ENCODE data around the gene ZBED4.
A peak's percentile ranks its signal among the peaks of the same experiment; 100 is the strongest.
"Not testable (repeated sequence)": the region's sequence is repeated elsewhere in the genome, so short reads cannot be mapped to it uniquely, and the experiment has no call there.

ZBED4 gene

DNA sequence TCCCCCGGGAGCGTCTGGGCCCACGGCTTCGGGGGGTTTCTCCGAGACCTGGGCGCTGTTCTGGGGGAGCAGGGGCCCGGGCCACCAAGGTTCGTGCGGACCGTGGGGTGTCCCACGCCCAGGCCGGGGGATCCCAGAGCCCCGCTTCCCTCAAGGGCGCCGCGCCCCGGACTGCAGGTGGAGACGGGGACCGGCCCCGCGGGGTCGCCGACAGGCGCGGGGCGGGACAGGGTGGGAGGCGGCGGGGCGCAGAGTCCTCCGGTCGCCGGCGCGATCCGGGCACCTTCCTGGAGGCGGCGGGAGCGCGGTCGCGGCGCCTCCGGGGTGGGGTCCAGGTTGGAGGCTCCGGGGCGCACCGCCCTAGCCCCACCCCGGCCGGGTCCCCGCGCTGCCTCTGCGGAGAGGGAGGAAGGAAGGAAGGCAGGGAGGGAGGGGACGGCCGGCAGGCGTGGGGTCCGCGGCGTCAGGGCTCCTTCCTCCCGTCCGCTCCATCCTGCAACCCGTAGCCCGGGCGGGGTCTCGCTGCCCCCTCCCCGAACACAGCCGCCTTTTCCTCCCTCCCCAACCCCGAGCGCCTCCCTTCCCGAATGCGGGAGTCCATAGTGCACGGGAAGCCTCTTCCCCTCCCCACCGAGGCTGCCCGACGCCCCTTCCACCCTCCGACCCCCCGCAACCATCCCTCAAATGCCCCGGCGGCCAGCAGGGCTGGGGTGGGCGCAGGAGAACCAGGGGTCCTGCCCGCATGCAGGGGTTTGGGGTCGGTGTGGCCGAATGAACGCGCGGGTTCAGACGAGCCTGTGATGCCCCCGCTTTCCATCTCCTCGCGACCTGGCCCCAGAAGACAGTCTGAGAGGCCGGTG is 4.3 kb upstream of the ZBED4 start:
- TF ChIP-seq, protein P1, sequence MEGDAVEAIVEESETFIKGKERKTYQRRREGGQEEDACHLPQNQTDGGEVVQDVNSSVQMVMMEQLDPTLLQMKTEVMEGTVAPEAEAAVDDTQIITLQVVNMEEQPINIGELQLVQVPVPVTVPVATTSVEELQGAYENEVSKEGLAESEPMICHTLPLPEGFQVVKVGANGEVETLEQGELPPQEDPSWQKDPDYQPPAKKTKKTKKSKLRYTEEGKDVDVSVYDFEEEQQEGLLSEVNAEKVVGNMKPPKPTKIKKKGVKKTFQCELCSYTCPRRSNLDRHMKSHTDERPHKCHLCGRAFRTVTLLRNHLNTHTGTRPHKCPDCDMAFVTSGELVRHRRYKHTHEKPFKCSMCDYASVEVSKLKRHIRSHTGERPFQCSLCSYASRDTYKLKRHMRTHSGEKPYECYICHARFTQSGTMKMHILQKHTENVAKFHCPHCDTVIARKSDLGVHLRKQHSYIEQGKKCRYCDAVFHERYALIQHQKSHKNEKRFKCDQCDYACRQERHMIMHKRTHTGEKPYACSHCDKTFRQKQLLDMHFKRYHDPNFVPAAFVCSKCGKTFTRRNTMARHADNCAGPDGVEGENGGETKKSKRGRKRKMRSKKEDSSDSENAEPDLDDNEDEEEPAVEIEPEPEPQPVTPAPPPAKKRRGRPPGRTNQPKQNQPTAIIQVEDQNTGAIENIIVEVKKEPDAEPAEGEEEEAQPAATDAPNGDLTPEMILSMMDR (IDR thresholded peaks at IDR 0.05; ENCODE audit: borderline replicate concordance, control extremely low read depth, extremely low read depth, insufficient read depth, missing control alignments): no peak
- no peak for DNase-seq (ENCODE audit: low spot score)
- in situ Hi-C loops (cut with MboI; ENCODE audit: low sequenced_read_pairs, unreplicated experiment): no loop called here

DNA sequence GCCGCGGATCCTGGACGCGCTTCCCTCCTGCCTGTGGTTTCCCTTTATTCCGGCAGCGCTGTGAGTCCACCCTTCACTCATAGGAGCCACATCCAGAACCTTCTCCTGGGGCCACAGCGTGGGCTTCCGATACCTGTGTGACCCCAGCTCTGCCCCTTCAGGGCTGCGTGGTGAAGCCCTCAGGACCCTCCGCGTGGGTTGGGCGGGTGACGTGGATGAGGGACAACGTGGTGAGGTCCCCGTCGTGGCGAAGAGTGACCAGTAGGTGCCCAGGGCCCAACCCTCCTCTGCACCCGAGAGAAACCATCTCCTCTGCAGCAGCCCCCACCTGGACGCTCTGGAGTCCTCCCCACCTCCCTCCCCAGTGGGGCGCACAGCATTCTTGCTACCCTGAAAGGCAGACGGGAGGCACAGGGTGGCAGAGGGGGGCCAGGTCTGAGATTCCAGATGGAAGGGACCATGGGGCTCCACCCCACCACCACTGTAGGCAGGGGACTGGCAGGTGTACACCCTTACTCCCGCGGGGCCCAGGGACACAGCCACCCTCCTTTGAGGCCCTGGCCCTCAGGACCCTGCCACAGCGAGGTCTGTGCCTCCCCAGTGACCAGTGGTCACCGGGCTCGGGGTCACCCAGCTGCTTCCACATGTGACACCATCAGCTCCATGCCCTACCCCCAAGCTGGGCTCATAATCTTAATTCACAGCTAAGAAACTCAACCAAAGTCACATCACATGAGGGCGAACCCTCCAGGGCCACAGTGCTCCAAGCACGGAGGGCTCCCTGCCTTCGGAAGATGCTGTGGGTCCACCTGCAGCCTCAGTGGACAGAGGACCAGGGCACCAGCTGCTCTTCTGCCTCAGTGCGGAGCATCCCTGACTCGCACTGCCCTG is 3.4 kb upstream of the ZBED4 start:
- in situ Hi-C loops (cut with MboI; ENCODE audit: low sequenced_read_pairs, unreplicated experiment): no loop called here
- TF ChIP-seq, protein P1 (IDR thresholded peaks at IDR 0.05; ENCODE audit: borderline replicate concordance, control extremely low read depth, extremely low read depth, insufficient read depth, missing control alignments): no peak
- no peak for DNase-seq (ENCODE audit: low spot score)

DNA sequence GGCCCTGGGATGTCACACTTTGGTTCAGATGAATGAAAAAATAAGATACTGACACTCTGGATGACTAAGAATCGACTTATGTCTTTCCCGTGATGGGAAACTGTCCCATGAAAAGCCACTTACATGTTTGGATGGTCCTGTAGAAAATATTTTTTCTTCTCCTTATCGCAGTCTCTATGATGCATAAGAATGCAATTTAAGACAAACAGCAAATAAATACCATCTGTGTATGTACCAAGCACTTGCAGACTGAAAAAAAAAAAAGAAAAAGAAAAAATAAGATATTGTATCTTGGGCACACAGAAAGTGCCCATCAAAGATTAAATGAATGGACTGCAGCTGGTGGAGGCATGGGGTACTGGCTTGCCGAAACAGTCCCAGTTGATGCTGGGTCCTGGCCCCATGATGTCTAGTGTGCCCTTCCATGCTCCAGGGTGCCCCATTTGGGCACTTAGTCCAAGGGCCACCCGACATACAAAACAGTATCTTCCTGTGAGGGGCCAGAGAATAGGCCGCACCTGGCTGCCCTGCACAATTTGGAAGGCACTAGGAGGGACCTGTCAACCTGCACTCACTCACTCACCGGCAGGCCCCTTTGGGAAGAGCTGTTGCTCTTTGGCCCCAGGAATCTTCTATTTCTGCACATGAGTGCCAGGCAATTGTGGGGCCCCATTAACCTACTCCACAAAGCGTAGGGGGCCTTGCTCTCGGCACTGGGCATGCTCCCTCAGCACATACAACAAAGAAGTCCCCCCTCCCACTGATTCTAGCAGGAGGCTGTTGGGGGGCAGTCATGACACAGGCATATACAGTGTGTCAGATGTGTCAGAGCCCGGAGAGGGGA is 2.5 kb upstream of the ZBED4 start:
- in situ Hi-C loops (cut with MboI; ENCODE audit: low sequenced_read_pairs, unreplicated experiment): no loop called here
- TF ChIP-seq, protein P1 (IDR thresholded peaks at IDR 0.05; ENCODE audit: borderline replicate concordance, control extremely low read depth, extremely low read depth, insufficient read depth, missing control alignments): no peak
- no peak for DNase-seq (ENCODE audit: low spot score)

DNA sequence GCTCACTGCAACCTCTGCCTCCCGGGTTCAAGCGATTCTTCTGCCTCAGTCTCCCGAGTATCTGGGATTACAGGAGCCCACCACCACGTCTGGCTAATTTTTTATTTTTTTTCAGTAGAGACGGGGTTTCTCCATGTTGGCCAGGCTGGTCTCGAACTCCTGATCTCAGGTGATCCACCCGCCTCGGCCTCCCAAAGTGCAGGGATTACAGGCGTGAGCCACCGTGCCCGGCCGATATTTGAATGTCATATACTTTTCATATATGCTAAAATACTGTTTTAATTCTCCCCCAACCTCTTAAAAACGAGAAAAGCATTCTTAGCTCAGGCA is 1.1 kb upstream of the ZBED4 start:
- DNase-seq (ENCODE audit: low spot score); in situ Hi-C loops (cut with MboI; ENCODE audit: low sequenced_read_pairs, unreplicated experiment): not testable (repeated sequence)

DNA sequence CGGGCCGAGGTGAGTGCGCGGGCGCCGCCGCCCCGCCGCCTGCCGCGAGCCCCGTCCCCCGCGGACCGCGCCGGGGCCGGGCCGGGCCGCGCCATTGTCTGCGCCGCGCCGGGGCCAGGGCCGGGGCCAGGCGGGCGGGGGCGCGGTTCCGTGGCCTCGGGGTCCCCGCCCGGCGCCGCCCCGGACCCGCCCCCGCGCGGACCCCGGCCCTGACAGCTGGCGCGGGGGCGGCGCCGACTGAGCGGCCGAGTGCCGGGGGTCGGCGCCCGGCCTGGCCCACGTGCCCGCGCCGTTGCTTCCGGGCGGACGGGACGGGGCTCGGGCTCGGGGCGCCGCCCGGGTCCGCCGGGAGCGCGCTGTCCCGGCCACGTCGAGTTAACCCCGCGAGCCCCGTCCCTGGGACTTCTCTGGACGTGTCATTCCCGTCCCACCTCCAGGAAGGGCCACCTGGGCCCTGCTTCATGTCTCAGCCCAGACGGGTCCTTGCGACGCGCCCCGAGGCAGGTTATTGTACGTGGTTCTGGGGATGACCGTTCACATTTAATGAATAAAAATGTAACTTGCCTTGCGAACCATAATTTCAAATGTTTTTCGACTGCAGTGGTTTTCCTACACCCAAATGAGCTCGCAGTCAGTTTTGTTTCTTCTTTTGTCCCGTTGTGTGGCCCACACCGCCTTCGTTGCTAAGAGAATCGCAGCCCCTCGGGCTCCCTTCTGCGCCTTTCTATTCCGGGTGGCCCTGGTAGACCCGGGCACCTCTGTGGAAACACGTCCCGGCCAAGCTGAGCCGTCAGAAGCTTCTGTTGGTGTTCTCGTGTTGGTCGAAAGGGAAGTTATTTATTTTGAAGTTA is 562 bp downstream of the ZBED4 start:
- in situ Hi-C loops (cut with MboI; ENCODE audit: low sequenced_read_pairs, unreplicated experiment): no loop called here
- DNase-seq (ENCODE audit: low spot score): peak; percentile 60
- TF ChIP-seq, protein P1 (IDR thresholded peaks at IDR 0.05; ENCODE audit: borderline replicate concordance, control extremely low read depth, extremely low read depth, insufficient read depth, missing control alignments): no peak

DNA sequence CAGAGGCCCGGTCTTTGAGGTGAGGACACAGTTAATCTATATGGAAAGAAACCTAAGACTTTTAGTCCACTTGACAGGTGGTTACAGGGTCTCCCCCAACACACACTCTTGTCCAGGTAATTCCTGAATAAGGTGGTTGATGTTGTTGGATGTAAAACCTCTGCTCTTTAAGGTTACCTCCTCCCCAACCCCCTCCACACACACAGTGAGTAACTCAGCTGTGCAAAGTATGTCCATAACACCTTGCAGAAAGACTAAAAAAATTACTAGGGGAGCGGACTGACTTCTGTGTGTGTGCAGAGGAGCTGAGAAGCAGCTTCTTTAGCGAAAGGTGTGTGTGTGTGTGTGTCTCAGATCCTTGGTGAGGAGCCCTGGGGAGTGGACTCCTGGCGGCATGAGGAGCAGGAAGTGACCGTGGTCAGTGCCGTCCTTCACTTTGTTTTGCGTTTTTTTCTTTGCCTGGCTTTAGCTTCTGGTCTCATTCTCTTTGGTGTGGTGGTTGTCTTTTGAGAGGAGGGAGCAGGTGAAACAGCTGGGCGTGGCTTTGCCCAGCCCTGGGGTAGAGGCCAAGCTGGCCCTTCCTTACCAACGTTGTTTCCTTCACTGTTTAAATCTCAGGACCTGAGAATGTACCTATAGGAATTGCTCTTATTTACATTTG is 1.7 kb downstream of the ZBED4 start:
- TF ChIP-seq, protein P1 (IDR thresholded peaks at IDR 0.05; ENCODE audit: borderline replicate concordance, control extremely low read depth, extremely low read depth, insufficient read depth, missing control alignments): no peak
- DNase-seq (ENCODE audit: low spot score): no peak

More for the DNA sequence above, 1.7 kb downstream of the ZBED4 start:
- in situ Hi-C loops (cut with MboI; ENCODE audit: low sequenced_read_pairs, unreplicated experiment): no loop called here
